HG03432 (cell line): ENCODE results near the gene TMEM119.
A peak's percentile ranks its signal among the peaks of the same experiment; 100 is the strongest.
"Not testable (repeated sequence)": the region's sequence is repeated elsewhere in the genome, so short reads cannot be mapped to it uniquely, and the experiment has no call there.

Experiments used
- ATAC-seq: cut with Tn5 transposase; IDR thresholded peaks from one replicate; pipeline ENCODE4 v1.9.1; 2021; ENCODE audit warnings: mild to moderate bottlenecking, moderate library complexity; ENCODE audit not compliant: unreplicated experiment

TMEM119 gene

GRCh38 chr12:108635201-108635996 is 37.5 kb upstream of the TMEM119 start:
- ATAC-seq = peak; percentile 47

- no peak for ATAC-seq
These were observed 36.5 kb upstream of the TMEM119 start for GRCh38 chr12:108634341-108634751.

- peak; percentile 63 for ATAC-seq
These were observed 35.8 kb upstream of the TMEM119 start, which contains the start of gene SELPLG for GRCh38 chr12:108633534-108634248. TSS of gene SELPLG (minus strand) at chr12:108633894. CDS start at chr12:108624307, 9,587 bp downstream.

GRCh38 chr12:108633081-108633533 is 35.2 kb upstream of the TMEM119 start:
- no peak for ATAC-seq

- ATAC-seq = not testable (repeated sequence)
These were observed 33.4 kb upstream of the TMEM119 start for GRCh38 chr12:108631261-108631660.

GRCh38 chr12:108630481-108631207 is 32.8 kb upstream of the TMEM119 start:
- no peak for ATAC-seq

GRCh38 chr12:108629824-108630476 is 32.1 kb upstream of the TMEM119 start:
- no peak for ATAC-seq

- no peak for ATAC-seq
These were observed 31.3 kb upstream of the TMEM119 start for GRCh38 chr12:108629151-108629550.

- no peak for ATAC-seq
These were observed 29.4 kb upstream of the TMEM119 start for GRCh38 chr12:108627134-108627920.

- no peak for ATAC-seq
These were observed 27.3 kb upstream of the TMEM119 start for GRCh38 chr12:108625228-108625627.

GRCh38 chr12:108623577-108623976 is 25.7 kb upstream of the TMEM119 start:
- no peak for ATAC-seq

- ATAC-seq = no peak
These were observed 25.1 kb upstream of the TMEM119 start for GRCh38 chr12:108622921-108623514.

GRCh38 chr12:108622421-108622820 is 24.5 kb upstream of the TMEM119 start:
- no peak for ATAC-seq

- ATAC-seq = no peak
These were observed 23.3 kb upstream of the TMEM119 start for GRCh38 chr12:108621161-108621560.

- no peak for ATAC-seq
These were observed 22.5 kb upstream of the TMEM119 start for GRCh38 chr12:108620236-108620879.

- no peak for ATAC-seq
These were observed 21.7 kb upstream of the TMEM119 start for GRCh38 chr12:108619369-108620160.

- ATAC-seq = not testable (repeated sequence)
These were observed 21.0 kb upstream of the TMEM119 start for GRCh38 chr12:108618953-108619274.
